ENCODE data around the gene NIT1. TPM values are rescaled to one million over a fixed set of nuclear protein-coding genes. Genes with fewer than 3 reads are reported as not detected.

NIT1 gene
- total RNA-seq, 1 experiment from 2014 or later, result 26.8 TPM

DNA sequence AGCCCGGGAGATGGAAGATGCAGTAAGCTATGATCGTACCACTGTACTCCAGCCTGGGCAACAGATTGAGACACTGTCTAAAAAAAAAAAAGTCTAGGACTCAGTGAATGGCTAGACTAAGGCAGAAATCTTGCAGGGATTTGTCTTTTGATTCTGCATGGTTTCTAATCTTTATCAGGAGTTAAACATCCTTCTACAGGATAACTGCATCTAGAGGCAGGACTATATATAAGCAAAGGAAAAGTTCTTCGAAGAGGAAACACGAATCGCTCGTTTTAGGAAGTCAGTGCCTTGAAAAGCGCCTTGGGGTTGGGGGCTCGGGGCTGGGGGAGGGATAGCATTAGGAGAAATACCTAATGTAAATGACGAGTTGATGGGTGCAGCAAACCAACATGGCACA is 35.3 kb downstream of the NIT1 start:
- peaks cover 9% of the 10 kb centered on the region; the same call in 1 of the 2 replicates for H3K36me3 ChIP-seq (ENCODE audit: low read depth)
- ChIA-PET POLR2A (ENCODE audit: unreplicated experiment) (interaction anchor here (0.6 to 1.1 kb wide), 3 partner anchors 13 to 73 kb away, joined by 3 to 15 read pairs (median 5); partner anchors contain the start of genes DEDD, PPOX and TOMM40L), CTCF (no interaction called here)
- H3K4me2 ChIP-seq, result peak overlapping the region; percentile 90
- H3K79me2 ChIP-seq (ENCODE audit: low read depth), result peaks cover 14% of the 10 kb centered on the region; the same call in 1 of the 2 replicates
- H3K4me3 ChIP-seq, result peak overlapping the region; percentile 86
- H3K9me2 ChIP-seq (ENCODE audit: insufficient read depth), result no peaks in the 10 kb centered on the region
- no peaks in the 10 kb centered on the region for H4K20me1 ChIP-seq (ENCODE audit: insufficient read depth)
- TF ChIP-seq EZH2 (IDR thresholded peaks at IDR 0.05; ENCODE audit: low read depth), result no peak
- TF ChIP-seq, protein P1, sequence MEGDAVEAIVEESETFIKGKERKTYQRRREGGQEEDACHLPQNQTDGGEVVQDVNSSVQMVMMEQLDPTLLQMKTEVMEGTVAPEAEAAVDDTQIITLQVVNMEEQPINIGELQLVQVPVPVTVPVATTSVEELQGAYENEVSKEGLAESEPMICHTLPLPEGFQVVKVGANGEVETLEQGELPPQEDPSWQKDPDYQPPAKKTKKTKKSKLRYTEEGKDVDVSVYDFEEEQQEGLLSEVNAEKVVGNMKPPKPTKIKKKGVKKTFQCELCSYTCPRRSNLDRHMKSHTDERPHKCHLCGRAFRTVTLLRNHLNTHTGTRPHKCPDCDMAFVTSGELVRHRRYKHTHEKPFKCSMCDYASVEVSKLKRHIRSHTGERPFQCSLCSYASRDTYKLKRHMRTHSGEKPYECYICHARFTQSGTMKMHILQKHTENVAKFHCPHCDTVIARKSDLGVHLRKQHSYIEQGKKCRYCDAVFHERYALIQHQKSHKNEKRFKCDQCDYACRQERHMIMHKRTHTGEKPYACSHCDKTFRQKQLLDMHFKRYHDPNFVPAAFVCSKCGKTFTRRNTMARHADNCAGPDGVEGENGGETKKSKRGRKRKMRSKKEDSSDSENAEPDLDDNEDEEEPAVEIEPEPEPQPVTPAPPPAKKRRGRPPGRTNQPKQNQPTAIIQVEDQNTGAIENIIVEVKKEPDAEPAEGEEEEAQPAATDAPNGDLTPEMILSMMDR (conservative IDR thresholded peaks at IDR 0.05), result no peak
- no peaks in the 10 kb centered on the region for H3K27me3 ChIP-seq (ENCODE audit: insufficient read depth, low read depth)
- peak overlapping the region; percentile 99 for H3K27ac ChIP-seq
- intact Hi-C loops (cut with micrococcal nuclease; ENCODE audit: unreplicated experiment), result no loop called here
- H3F3A ChIP-seq (ENCODE audit: insufficient read depth, low read depth), result peaks cover 19% of the 10 kb centered on the region
- peaks cover 4% of the 10 kb centered on the region; the same call in 1 of the 2 replicates for H3K4me1 ChIP-seq (replicated peaks; ENCODE audit: insufficient read depth)
- no peak for DNase-seq
- no peaks in the 10 kb centered on the region for H3K9me3 ChIP-seq (ENCODE audit: insufficient read depth, low read depth)
- H2AFZ ChIP-seq, result peak overlapping the region; percentile 91
- no TSS peak for BruUV-seq (replicated peaks)

DNA sequence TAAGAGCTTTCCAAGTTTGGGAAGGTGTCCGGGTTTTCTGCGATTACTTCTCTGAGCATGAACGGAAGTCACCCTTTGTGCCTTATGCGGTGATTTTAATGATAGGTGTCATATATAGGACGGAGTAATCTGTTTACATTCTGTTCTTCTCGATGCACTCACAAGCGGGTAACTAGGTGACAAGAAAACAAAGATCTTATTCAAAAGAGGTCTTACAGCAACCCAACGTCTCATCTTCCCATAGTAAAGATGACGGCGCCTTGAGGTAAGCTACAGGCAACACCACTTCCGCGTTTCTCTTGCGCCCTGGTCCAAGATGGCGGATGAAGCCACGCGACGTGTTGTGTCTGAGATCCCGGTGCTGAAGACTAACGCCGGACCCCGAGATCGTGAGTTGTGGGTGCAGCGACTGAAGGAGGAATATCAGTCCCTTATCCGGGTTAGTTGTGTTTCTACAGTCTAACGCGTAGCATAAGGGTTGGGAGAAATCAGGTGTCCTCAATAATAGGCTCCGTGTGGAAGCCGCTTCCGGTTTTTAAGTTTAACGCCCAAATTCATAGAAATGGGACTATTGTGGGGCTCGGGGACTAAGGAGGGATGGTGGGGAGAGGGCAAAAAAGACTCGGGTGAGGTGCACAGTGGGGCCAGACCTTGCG is 35.9 kb downstream of the NIT1 start, which contains the start of gene UFC1:
UFC1 (plus strand) TSS at position 297 of the 656 bp plus-strand sequence; CDS start at position 317, 20 bp downstream.
- TF ChIP-seq, protein P1 (conservative IDR thresholded peaks at IDR 0.05), result no peak
- no peak for TF ChIP-seq EZH2 (IDR thresholded peaks at IDR 0.05; ENCODE audit: low read depth)
- no peaks in the 10 kb centered on the region for H3K9me3 ChIP-seq (ENCODE audit: insufficient read depth, low read depth)
- H4K20me1 ChIP-seq (ENCODE audit: insufficient read depth), result no peaks in the 10 kb centered on the region
- intact Hi-C loops (cut with micrococcal nuclease; ENCODE audit: unreplicated experiment), result no loop called here
- BruUV-seq (replicated peaks), result TSS peak; percentile 84
- peaks cover 10% of the 10 kb centered on the region; the same call in 1 of the 2 replicates for H3K4me1 ChIP-seq (replicated peaks; ENCODE audit: insufficient read depth)
- peaks cover 14% of the 10 kb centered on the region; the same call in 1 of the 2 replicates for H3K79me2 ChIP-seq (ENCODE audit: low read depth)
- DNase-seq, result peak; percentile 74 to 88
- peak within 1 kb of the TSS; percentile 90 for H3K4me2 ChIP-seq
- ChIA-PET POLR2A (ENCODE audit: unreplicated experiment) (interaction anchor here (0.6 to 1.1 kb wide), 3 partner anchors 12 to 72 kb away, joined by 3 to 15 read pairs (median 5); partner anchors contain the start of genes DEDD, PPOX and TOMM40L), CTCF (no interaction called here)
- H3K4me3 ChIP-seq, result peak within 1 kb of the TSS; percentile 86
- H3K27ac ChIP-seq, result peak within 1 kb of the TSS; percentile 99
- H3K36me3 ChIP-seq (ENCODE audit: low read depth), result peaks cover 9% of the 10 kb centered on the region; the same call in 1 of the 2 replicates
- no peaks in the 10 kb centered on the region for H3K27me3 ChIP-seq (ENCODE audit: insufficient read depth, low read depth)
- peak within 1 kb of the TSS; percentile 91 for H2AFZ ChIP-seq
- H3F3A ChIP-seq (ENCODE audit: insufficient read depth, low read depth), result peaks cover 23% of the 10 kb centered on the region
- no peaks in the 10 kb centered on the region for H3K9me2 ChIP-seq (ENCODE audit: insufficient read depth)

DNA sequence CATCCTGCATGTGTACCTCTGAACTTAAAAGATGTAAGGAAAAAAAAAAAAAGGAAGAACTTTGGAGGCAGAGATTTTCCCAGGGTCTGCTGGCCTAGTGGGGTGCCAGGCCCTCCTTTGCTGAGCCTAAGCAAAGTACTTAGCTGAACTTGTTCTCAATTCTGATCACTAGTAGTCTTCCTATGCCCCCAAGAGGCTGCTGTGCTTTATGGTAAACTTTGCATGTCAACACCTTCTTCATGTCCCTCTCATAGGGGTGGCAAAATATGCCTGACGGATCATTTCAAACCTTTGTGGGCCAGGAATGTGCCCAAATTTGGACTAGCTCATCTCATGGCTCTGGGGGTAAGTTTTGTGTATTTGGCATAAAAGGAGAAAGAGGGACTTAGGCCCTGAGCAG is 40.0 kb downstream of the NIT1 start:
- Histone ChIP-seq H3K79me2 (ENCODE audit: low read depth) (peaks cover 32% of the 10 kb centered on the region), H3K9me2 (ENCODE audit: insufficient read depth) (no peaks in the 10 kb centered on the region), H3K36me3 (ENCODE audit: low read depth) (peaks cover 16% of the 10 kb centered on the region), H3K4me2 (no peak overlapping the region), H3K4me3 (no peak overlapping the region), H3F3A (ENCODE audit: insufficient read depth, low read depth) (peaks cover 23% of the 10 kb centered on the region), H3K27ac (no peak overlapping the region), H3K27me3 (ENCODE audit: insufficient read depth, low read depth) (no peaks in the 10 kb centered on the region), H3K9me3 (ENCODE audit: insufficient read depth, low read depth) (no peaks in the 10 kb centered on the region), H3K4me1 (replicated peaks; ENCODE audit: insufficient read depth) (peaks cover 18% of the 10 kb centered on the region; the same call in 1 of the 2 replicates), H2AFZ (no peak overlapping the region), H4K20me1 (ENCODE audit: insufficient read depth) (no peaks in the 10 kb centered on the region)
- no peak for TF ChIP-seq EZH2 (IDR thresholded peaks at IDR 0.05; ENCODE audit: low read depth)
- TF ChIP-seq, protein P1 (conservative IDR thresholded peaks at IDR 0.05), result no peak
- ChIA-PET CTCF (no interaction called here), POLR2A (ENCODE audit: unreplicated experiment) (interaction anchor here (0.7 kb wide), 1 partner anchor 1030 kb away, joined by 3 read pairs; no protein-coding TSS in a partner anchor)
- BruUV-seq (replicated peaks), result no TSS peak
- intact Hi-C loops (cut with micrococcal nuclease; ENCODE audit: unreplicated experiment), result no loop called here
- DNase-seq, result no peak

Measured in PC-9 (cell line).